ENCODE data around the gene DNAJC5. TPM values are rescaled to one million over a fixed set of nuclear protein-coding genes. Genes with fewer than 3 reads are reported as not detected.

DNAJC5 gene
- total and polyA plus RNA-seq, 2 experiments from 2014 or later: 7.1 to 33.5 TPM

- peaks cover 3% of the 10 kb centered on the region; the same call in 2 of the 3 replicates for H3K9me3 Mint-ChIP-seq
- H3K79me2 ChIP-seq (replicated peaks; ENCODE audit: insufficient read depth): peaks cover 68% of the 10 kb centered on the region
- H3K27me3 ChIP-seq (ENCODE audit: insufficient read depth): no peaks in the 10 kb centered on the region
- H3K27ac ChIP-seq (ENCODE audit: low read depth): no peak overlapping the region
- no peak overlapping the region for H3K4me3 Mint-ChIP-seq
- H2AFZ ChIP-seq: no peak overlapping the region
- H3K9me2 ChIP-seq (ENCODE audit: insufficient read depth): no peaks in the 10 kb centered on the region
- no peak overlapping the region for H3K4me3 ChIP-seq
- H3K36me3 ChIP-seq (ENCODE audit: insufficient read depth): no peaks in the 10 kb centered on the region
- H3K36me3 Mint-ChIP-seq (ENCODE audit: low read depth): peaks cover 21% of the 10 kb centered on the region
- H3K27ac Mint-ChIP-seq: no peak overlapping the region
- peaks cover 7% of the 10 kb centered on the region for H3K27me3 Mint-ChIP-seq (ENCODE audit: insufficient read depth, low read depth, poor library complexity)
- no peaks in the 10 kb centered on the region for H3K4me1 ChIP-seq (ENCODE audit: insufficient read depth)
- H4K20me1 ChIP-seq (replicated peaks; ENCODE audit: insufficient read depth): peaks cover 11% of the 10 kb centered on the region
- H3F3A ChIP-seq (replicated peaks; ENCODE audit: low read depth): no peaks in the 10 kb centered on the region
- peaks cover 16% of the 10 kb centered on the region for H3K4me1 Mint-ChIP-seq
- no peak for TF ChIP-seq CTCF (conservative IDR thresholded peaks at IDR 0.05; ENCODE audit: low read depth in 2 of 2)
- no peak for TF ChIP-seq STAT1 (IDR thresholded peaks at IDR 0.05; ENCODE audit: unreplicated experiment)
- no peak for TF ChIP-seq REST (IDR thresholded peaks at IDR 0.05; ENCODE audit: unreplicated experiment)
- no peak for TF ChIP-seq NANOG (IDR thresholded peaks at IDR 0.05; ENCODE audit: borderline replicate concordance)
- no peak for ATAC-seq
- no peak for DNase-seq (ENCODE audit: low spot score)
- H3K4me2 ChIP-seq: no peak overlapping the region
Observed at GRCh38 chr20:63913768-63914167, 18.8 kb downstream of the DNAJC5 start.

GRCh38 chr20:63915471-63915870, 20.5 kb downstream of the DNAJC5 start:
- Histone ChIP-seq H3K27me3 (ENCODE audit: insufficient read depth) (no peaks in the 10 kb centered on the region), H3K4me3 (no peak overlapping the region), H3F3A (replicated peaks; ENCODE audit: low read depth) (no peaks in the 10 kb centered on the region), H3K79me2 (replicated peaks; ENCODE audit: insufficient read depth) (peaks cover 63% of the 10 kb centered on the region), H3K4me1 (ENCODE audit: insufficient read depth) (no peaks in the 10 kb centered on the region), H3K27ac (ENCODE audit: low read depth) (no peak overlapping the region), H3K36me3 (ENCODE audit: insufficient read depth) (no peaks in the 10 kb centered on the region), H3K4me2 (no peak overlapping the region), H3K9me2 (ENCODE audit: insufficient read depth) (no peaks in the 10 kb centered on the region), H4K20me1 (replicated peaks; ENCODE audit: insufficient read depth) (peaks cover 11% of the 10 kb centered on the region), H2AFZ (no peak overlapping the region)
- DNase-seq (ENCODE audit: low spot score) (no peak), ATAC-seq (no peak)
- H3K27me3 Mint-ChIP-seq (ENCODE audit: insufficient read depth, low read depth, poor library complexity): peaks cover 10% of the 10 kb centered on the region
- H3K27ac Mint-ChIP-seq: no peak overlapping the region
- H3K9me3 Mint-ChIP-seq: peaks cover 3% of the 10 kb centered on the region; the same call in 2 of the 3 replicates
- H3K4me1 Mint-ChIP-seq: peaks cover 11% of the 10 kb centered on the region
- peaks cover 26% of the 10 kb centered on the region for H3K36me3 Mint-ChIP-seq (ENCODE audit: low read depth)
- no peak overlapping the region for H3K4me3 Mint-ChIP-seq
- TF ChIP-seq ETS1 (IDR thresholded peaks at IDR 0.05) (no peak), ZNF331 (CRISPR knock-in tag; IDR thresholded peaks at IDR 0.05; ENCODE audit: low read depth) (no peak), JUNB (IDR thresholded peaks at IDR 0.05; ENCODE audit: unreplicated experiment) (no peak), NANOG (IDR thresholded peaks at IDR 0.05; ENCODE audit: borderline replicate concordance) (no peak), EZH2phosphoT487 (IDR thresholded peaks at IDR 0.05; ENCODE audit: unreplicated experiment) (no peak), CREB1 (CRISPR knock-in tag; IDR thresholded peaks at IDR 0.05; ENCODE audit: low read depth) (no peak), STAT1 (IDR thresholded peaks at IDR 0.05; ENCODE audit: unreplicated experiment) (no peak)
